SU-DHL-6 (cell line): Measurements from ENCODE around the gene GSK3B.
"Not testable (repeated sequence)": the region's sequence is repeated elsewhere in the genome, so short reads cannot be mapped to it uniquely, and the experiment has no call there.

Source experiments
- CTCF ChIP-seq: fragments of 200-600 bp; sonication (generic); IDR thresholded peaks from one replicate; pipeline ENCODE4 v1.5.1; 2017; ENCODE audit warnings: antibody characterized with exemption, mild to moderate bottlenecking, low read length, moderate library complexity; ENCODE audit not compliant: insufficient read depth, poor library complexity, severe bottlenecking
- EZH2phosphoT487 ChIP-seq: fragments of 200-600 bp; sonication (generic), shearing (Covaris generic); conservative IDR thresholded peaks from 2 replicates; pipeline ENCODE4 v1.6.1; 2018; ENCODE audit warnings: mild to moderate bottlenecking, antibody characterized with exemption, low read length, moderate library complexity, mixed read lengths

GRCh38 chr3:120051570-120051969, 42.7 kb downstream of the GSK3B start:
- not testable (repeated sequence) for TF ChIP-seq CTCF, EZH2phosphoT487
